Measurements from ENCODE around the gene ZNF839. TPM values are rescaled to one million over a fixed set of nuclear protein-coding genes. Genes with fewer than 3 reads are reported as not detected.

ZNF839 gene
- total and polyA plus RNA-seq, 8 donors: 5.5 to 116 (median 12.4) TPM

GRCh38 chr14:102330806-102331205 lies 11.3 kb downstream of the ZNF839 start:
- no peak for DNase-seq
- Histone ChIP-seq H3K4me1 (no peaks in the 10 kb centered on the region), H3K27me3 (no peaks in the 10 kb centered on the region), H3K4me3 (no peak overlapping the region), H3K9me3 (no peaks in the 10 kb centered on the region), H3K36me3 (peaks cover 10 to 56% (median 54%) of the 10 kb centered on the region in 4 donors), H3K27ac (no peak overlapping the region)
- TF ChIP-seq CTCF (IDR thresholded peaks at IDR 0.05) (no peak), POLR2A (IDR thresholded peaks at IDR 0.05) (no peak), POLR2AphosphoS5 (IDR thresholded peaks at IDR 0.05) (no peak), EP300 (IDR thresholded peaks at IDR 0.05) (no peak)
- intact Hi-C loops (cut with DNase I; ENCODE audit: low total_unique reads): no loop called here
- 92 to 97% (median 95%) methylated on average over 8 of the region's 8 CpGs for WGBS, 5 donors

- no peak for DNase-seq
- TF ChIP-seq EP300 (IDR thresholded peaks at IDR 0.05) (no peak), POLR2AphosphoS5 (IDR thresholded peaks at IDR 0.05) (no peak), POLR2A (IDR thresholded peaks at IDR 0.05) (no peak), CTCF (IDR thresholded peaks at IDR 0.05) (no peak)
- no peaks in the 10 kb centered on the region for H3K27me3 ChIP-seq
- no peak overlapping the region for H3K27ac ChIP-seq
- H3K4me3 ChIP-seq: no peak overlapping the region
- peaks cover 26 to 71% (median 68%) of the 10 kb centered on the region in 4 donors for H3K36me3 ChIP-seq
- 82 to 93% (median 87%) methylated on average over 7 of the region's 7 CpGs for WGBS, 5 donors
- no peaks in the 10 kb centered on the region for H3K4me1 ChIP-seq
- intact Hi-C loops (cut with DNase I; ENCODE audit: low total_unique reads): no loop called here
- no peaks in the 10 kb centered on the region for H3K9me3 ChIP-seq
Observed at GRCh38 chr14:102333390-102333789, 13.8 kb downstream of the ZNF839 start.

GRCh38 chr14:102333795-102334705 lies 14.5 kb downstream of the ZNF839 start:
- TF ChIP-seq POLR2A (IDR thresholded peaks at IDR 0.05) (no peak), EP300 (IDR thresholded peaks at IDR 0.05) (no peak), CTCF (IDR thresholded peaks at IDR 0.05) (no peak), POLR2AphosphoS5 (IDR thresholded peaks at IDR 0.05) (no peak)
- H3K4me3 ChIP-seq: no peak overlapping the region
- no peaks in the 10 kb centered on the region for H3K4me1 ChIP-seq
- no peaks in the 10 kb centered on the region for H3K9me3 ChIP-seq
- no peak overlapping the region for H3K27ac ChIP-seq
- no peak for DNase-seq
- no peaks in the 10 kb centered on the region for H3K27me3 ChIP-seq
- WGBS, 5 donors: 89 to 94% (median 93%) methylated on average over 13 of the region's 13 CpGs
- intact Hi-C loops (cut with DNase I; ENCODE audit: low total_unique reads): no loop called here
- H3K36me3 ChIP-seq: peaks cover 26 to 77% (median 74%) of the 10 kb centered on the region in 4 donors

- Histone ChIP-seq H3K9me3 (no peaks in the 10 kb centered on the region), H3K27ac (no peak overlapping the region), H3K4me3 (no peak overlapping the region), H3K36me3 (peaks cover 26 to 88% (median 84%) of the 10 kb centered on the region in 4 donors), H3K27me3 (no peaks in the 10 kb centered on the region), H3K4me1 (no peaks in the 10 kb centered on the region)
- intact Hi-C loops (cut with DNase I; ENCODE audit: low total_unique reads): no loop called here
- TF ChIP-seq POLR2AphosphoS5 (IDR thresholded peaks at IDR 0.05) (no peak), POLR2A (IDR thresholded peaks at IDR 0.05) (no peak), EP300 (IDR thresholded peaks at IDR 0.05) (no peak)
- no peak for DNase-seq
- 88 to 96% (median 93%) methylated on average over 7 of the region's 7 CpGs for WGBS, 5 donors
Observed at GRCh38 chr14:102335163-102335562, 15.6 kb downstream of the ZNF839 start.

- Histone ChIP-seq H3K27ac (no peak overlapping the region), H3K36me3 (peaks cover 49 to 99% (median 97%) of the 10 kb centered on the region in 4 donors), H3K4me3 (no peak overlapping the region), H3K27me3 (no peaks in the 10 kb centered on the region), H3K4me1 (no peaks in the 10 kb centered on the region), H3K9me3 (no peaks in the 10 kb centered on the region)
- intact Hi-C loops (cut with DNase I; ENCODE audit: low total_unique reads): no loop called here
- DNase-seq: no peak
- TF ChIP-seq POLR2AphosphoS5 (IDR thresholded peaks at IDR 0.05): no peak
- TF ChIP-seq POLR2A (IDR thresholded peaks at IDR 0.05): no peak
- TF ChIP-seq CTCF (IDR thresholded peaks at IDR 0.05): no peak
- TF ChIP-seq EP300 (IDR thresholded peaks at IDR 0.05): no peak
- WGBS, 5 donors: 92 to 95% (median 92%) methylated on average over 9 of the region's 9 CpGs
Observed at GRCh38 chr14:102338724-102339123, 19.2 kb downstream of the ZNF839 start.
